Kidney epithelial cell (primary cell): ENCODE measurements around the gene CLMN. TPM values are rescaled to one million over a fixed set of nuclear protein-coding genes. Genes with fewer than 3 reads are reported as not detected.

Experiments
- DNase-seq: peaks from one replicate; pipeline ENCODE4 v3.0.0-alpha.2; 2010; ENCODE audit warnings: low read depth
- H3K27me3 ChIP-seq: 2 replicates; pipeline ENCODE4 v1.6.0; 2011; ENCODE audit warnings: low read length; ENCODE audit not compliant: control insufficient read depth, insufficient read depth
- H3K36me3 ChIP-seq: 2 replicates; pipeline ENCODE4 v1.5.1; 2011; ENCODE audit warnings: low read length; ENCODE audit not compliant: control insufficient read depth, insufficient read depth
- H3K4me3 ChIP-seq: 2 replicates; pipeline ENCODE4 v1.5.1; 2011; ENCODE audit warnings: low read depth, mild to moderate bottlenecking, control low read depth, low read length
- total RNA-seq: library from RNA; depleted of rRNA; stranded (reverse); fragments of >200 nt; gene quantifications from 2 replicates; pipeline ENCODE4 v1.2.3, GENCODE V29; 2015
- TF ChIP-seq, protein P1 (sequence below): IDR thresholded peaks from 2 replicates; pipeline ENCODE4 v1.5.1; 2011; ENCODE audit warnings: mild to moderate bottlenecking, moderate library complexity, low read length, control low read depth, inconsistent platforms; ENCODE audit not compliant: insufficient read depth, poor library complexity, severe bottlenecking

The CLMN gene
- total RNA-seq, 1 donor from 2014 or later: 9.8 TPM

DNA sequence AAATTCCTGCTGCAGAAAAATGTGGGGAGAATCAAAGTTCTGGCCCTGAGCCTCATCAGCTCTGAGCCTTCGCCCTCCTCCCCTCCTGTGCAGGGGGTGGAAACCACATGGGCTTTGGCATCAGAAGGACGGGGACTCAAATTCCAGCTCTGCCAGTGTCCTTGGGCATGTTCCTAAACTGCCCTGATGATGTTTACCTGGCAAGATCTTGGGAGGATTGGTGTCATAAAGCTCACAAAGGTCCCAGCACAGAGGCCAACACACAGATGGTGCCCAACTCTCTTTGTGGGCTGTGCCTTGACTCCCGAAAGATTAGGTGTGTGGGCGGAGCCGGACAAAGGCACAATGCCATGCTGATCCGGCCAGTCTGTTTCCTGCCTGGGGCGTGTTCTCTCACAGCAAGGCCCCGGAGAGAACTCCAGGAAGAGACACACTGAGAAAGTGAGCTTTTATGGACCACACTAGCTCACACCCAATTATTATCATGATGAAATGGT is 20.5 kb upstream of the CLMN start:
- Histone ChIP-seq H3K27me3 (peaks cover 2% of the 10 kb centered on the region), H3K36me3 (no peaks in the 10 kb centered on the region), H3K4me3 (no peak overlapping the region)
- TF ChIP-seq, protein P1, sequence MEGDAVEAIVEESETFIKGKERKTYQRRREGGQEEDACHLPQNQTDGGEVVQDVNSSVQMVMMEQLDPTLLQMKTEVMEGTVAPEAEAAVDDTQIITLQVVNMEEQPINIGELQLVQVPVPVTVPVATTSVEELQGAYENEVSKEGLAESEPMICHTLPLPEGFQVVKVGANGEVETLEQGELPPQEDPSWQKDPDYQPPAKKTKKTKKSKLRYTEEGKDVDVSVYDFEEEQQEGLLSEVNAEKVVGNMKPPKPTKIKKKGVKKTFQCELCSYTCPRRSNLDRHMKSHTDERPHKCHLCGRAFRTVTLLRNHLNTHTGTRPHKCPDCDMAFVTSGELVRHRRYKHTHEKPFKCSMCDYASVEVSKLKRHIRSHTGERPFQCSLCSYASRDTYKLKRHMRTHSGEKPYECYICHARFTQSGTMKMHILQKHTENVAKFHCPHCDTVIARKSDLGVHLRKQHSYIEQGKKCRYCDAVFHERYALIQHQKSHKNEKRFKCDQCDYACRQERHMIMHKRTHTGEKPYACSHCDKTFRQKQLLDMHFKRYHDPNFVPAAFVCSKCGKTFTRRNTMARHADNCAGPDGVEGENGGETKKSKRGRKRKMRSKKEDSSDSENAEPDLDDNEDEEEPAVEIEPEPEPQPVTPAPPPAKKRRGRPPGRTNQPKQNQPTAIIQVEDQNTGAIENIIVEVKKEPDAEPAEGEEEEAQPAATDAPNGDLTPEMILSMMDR: no peak
- no peak for DNase-seq

DNA sequence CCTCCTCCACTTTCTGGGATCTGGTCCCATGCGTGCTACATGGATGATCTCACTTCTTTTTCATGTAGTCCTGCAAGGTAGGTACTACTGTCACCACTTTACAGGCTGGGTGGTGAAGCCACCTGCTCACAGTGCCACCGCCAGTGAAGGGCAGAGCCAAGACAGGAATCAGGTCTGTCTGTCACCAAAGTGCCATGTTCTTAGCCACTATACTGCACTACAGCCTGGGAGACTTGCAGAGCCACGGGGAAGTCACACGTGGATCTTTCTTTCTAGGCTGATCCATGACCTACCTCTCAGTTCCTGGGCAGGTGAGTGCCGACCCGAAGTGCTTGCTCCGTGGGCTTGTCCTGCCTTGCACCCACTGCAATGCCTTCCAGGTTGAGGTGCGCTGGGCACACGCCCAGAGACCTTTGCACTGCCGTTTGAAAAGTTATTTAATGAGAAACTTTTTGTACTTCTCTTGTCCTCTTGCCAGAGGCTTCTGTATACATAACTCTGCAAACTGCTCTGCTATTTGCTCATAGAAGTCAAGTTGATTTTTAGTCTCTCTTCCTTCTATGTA is 19.7 kb upstream of the CLMN start:
- peaks cover 2% of the 10 kb centered on the region for H3K27me3 ChIP-seq
- TF ChIP-seq, protein P1: no peak
- no peaks in the 10 kb centered on the region for H3K36me3 ChIP-seq
- no peak overlapping the region for H3K4me3 ChIP-seq
- DNase-seq: no peak

DNA sequence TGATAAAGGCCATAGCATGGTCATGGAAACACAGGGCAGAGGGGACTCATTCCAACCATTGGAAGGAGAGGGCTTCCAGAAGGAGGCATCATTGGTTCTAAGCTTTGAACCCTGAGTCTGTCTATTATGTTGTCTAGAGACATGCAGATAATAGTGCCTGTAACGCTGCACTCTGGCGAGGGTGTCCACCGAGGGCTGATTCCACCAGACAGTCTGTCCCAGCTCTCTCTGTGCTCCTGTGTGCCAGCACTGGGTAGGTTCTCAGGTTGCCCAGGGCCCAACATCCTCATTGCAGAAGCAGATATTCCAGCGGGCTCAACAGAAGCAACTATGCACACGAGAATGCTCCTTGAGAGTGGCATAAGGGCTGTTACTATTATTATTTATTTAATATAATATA is 18.7 kb upstream of the CLMN start:
- TF ChIP-seq, protein P1: no peak
- H3K27me3 ChIP-seq: peaks cover 2% of the 10 kb centered on the region

DNA sequence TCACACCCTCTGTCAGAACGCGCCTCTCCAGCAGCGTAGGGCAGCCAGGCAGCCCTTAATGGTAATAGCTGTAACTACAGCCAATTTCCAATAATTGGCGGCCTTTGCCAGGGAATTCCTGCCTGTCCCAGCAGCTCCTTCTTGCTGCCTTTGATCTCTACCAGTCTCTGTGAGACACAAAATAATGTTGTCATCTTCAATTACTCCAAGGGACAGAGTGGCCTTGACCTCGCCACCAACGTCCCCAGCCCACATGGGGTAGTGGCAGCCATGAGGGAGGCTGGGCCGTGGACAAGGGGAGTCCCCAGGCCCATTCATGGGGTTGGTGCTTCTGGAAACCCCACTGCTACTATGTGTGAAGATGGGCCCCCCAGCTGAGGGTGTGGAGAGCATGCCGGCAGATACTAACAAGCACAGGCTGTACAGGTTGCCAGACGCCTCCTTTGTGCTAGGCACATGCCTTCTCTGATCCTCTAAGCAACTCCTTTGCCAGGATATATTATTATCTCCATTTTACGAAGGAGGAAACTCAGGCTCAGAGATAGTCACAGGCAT is 17.4 kb upstream of the CLMN start:
- no peak for DNase-seq
- peaks cover 2% of the 10 kb centered on the region for H3K27me3 ChIP-seq
- no peaks in the 10 kb centered on the region for H3K36me3 ChIP-seq
- no peak overlapping the region for H3K4me3 ChIP-seq
- TF ChIP-seq, protein P1: no peak

More for the DNA sequence above, 18.7 kb upstream of the CLMN start:
- no peak for DNase-seq
- Histone ChIP-seq H3K36me3 (no peaks in the 10 kb centered on the region), H3K4me3 (no peak overlapping the region)

DNA sequence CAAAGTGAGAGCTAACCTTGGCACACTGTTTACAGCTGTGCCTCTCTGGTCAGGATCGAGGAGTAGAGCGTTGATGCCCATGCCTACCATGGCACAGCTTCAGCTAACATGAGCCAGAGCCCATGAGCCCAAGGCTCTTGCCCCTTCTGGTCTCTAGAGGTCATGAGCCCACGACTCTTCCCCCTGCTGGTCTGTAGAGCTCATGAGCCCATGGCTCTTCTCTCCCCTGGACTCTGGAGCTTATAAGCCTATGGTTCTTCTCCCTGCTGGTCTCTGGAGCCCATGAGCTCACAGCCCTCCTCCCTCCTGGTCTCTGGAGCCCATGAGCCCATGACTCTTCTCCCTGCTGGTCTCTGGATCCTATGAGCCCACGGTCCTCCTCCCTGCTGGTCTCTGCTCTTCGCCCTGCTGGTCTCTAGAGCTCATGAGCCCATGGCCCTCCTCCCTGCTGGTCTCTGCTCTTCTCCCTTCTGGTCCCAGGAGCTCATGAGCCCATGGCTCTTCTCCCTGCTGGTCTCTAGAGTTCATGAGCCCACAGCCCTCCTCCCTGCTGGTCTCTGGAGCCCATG is 16.6 kb upstream of the CLMN start:
- no peak for DNase-seq
- Histone ChIP-seq H3K4me3 (no peak overlapping the region), H3K27me3 (peaks cover 2% of the 10 kb centered on the region), H3K36me3 (no peaks in the 10 kb centered on the region)
- TF ChIP-seq, protein P1: no peak
